ENCODE data around the gene SLC25A19.

GRCh38 chr17:75277664-75278071 is 11.6 kb downstream of the SLC25A19 start:
- TF ChIP-seq POLR2A (IDR thresholded peaks at IDR 0.05; ENCODE audit: extremely low read depth, insufficient read length) (no peak), CTCF (IDR thresholded peaks at IDR 0.05; ENCODE audit: low read depth, low read length) (no peak)
